ENCODE measurements around the gene SFXN5. TPM values are rescaled to one million over a fixed set of nuclear protein-coding genes. Genes with fewer than 3 reads are reported as not detected.
"Not testable (repeated sequence)": the region's sequence is repeated elsewhere in the genome, so short reads cannot be mapped to it uniquely, and the experiment has no call there.

Gene SFXN5
- total RNA-seq, 1 donor from 2014 or later: 11.1 TPM

- DNase-seq (ENCODE audit: low read depth, low spot score): no peak
Observed at GRCh38 chr2:73101626-73102256, 30.2 kb upstream of the SFXN5 start.

GRCh38 chr2:73100956-73101355 lies 29.4 kb upstream of the SFXN5 start:
- DNase-seq (ENCODE audit: low read depth, low spot score): no peak

- DNase-seq (ENCODE audit: low read depth, low spot score): no peak
Observed at GRCh38 chr2:73099486-73099885, 28.0 kb upstream of the SFXN5 start.

GRCh38 chr2:73095910-73096309 lies 24.4 kb upstream of the SFXN5 start:
- no peak for DNase-seq (ENCODE audit: low read depth, low spot score)

- DNase-seq (ENCODE audit: low read depth, low spot score): not testable (repeated sequence)
Observed at GRCh38 chr2:73093601-73094218, 22.2 kb upstream of the SFXN5 start.

- DNase-seq (ENCODE audit: low read depth, low spot score): no peak
Observed at GRCh38 chr2:73092146-73092783, 20.8 kb upstream of the SFXN5 start.

- no peak for DNase-seq (ENCODE audit: low read depth, low spot score)
Observed at GRCh38 chr2:73091696-73092095, 20.2 kb upstream of the SFXN5 start.

- DNase-seq (ENCODE audit: low read depth, low spot score): no peak
Observed at GRCh38 chr2:73091164-73091563, 19.7 kb upstream of the SFXN5 start.

GRCh38 chr2:73089270-73090030 lies 17.9 kb upstream of the SFXN5 start:
- peak; percentile 60 for DNase-seq (ENCODE audit: low read depth, low spot score)

- no peak for DNase-seq (ENCODE audit: low read depth, low spot score)
Observed at GRCh38 chr2:73088703-73089102, 17.2 kb upstream of the SFXN5 start.

- no peak for DNase-seq (ENCODE audit: low read depth, low spot score)
Observed at GRCh38 chr2:73088211-73088610, 16.7 kb upstream of the SFXN5 start.

- no peak for DNase-seq (ENCODE audit: low read depth, low spot score)
Observed at GRCh38 chr2:73087311-73087710, 15.8 kb upstream of the SFXN5 start.

- peak; percentile 35 for DNase-seq (ENCODE audit: low read depth, low spot score)
Observed at GRCh38 chr2:73085691-73086090, 14.2 kb upstream of the SFXN5 start.

GRCh38 chr2:73084971-73085370 lies 13.5 kb upstream of the SFXN5 start:
- DNase-seq (ENCODE audit: low read depth, low spot score): no peak

GRCh38 chr2:73083886-73084800 lies 12.6 kb upstream of the SFXN5 start:
- peak; percentile 22 for DNase-seq (ENCODE audit: low read depth, low spot score)

GRCh38 chr2:73082523-73083410 lies 11.3 kb upstream of the SFXN5 start:
- no peak for DNase-seq (ENCODE audit: low read depth, low spot score)

GRCh38 chr2:73081181-73081671 lies 9.7 kb upstream of the SFXN5 start:
- no peak for DNase-seq (ENCODE audit: low read depth, low spot score)

- DNase-seq (ENCODE audit: low read depth, low spot score): no peak
Observed at GRCh38 chr2:73080321-73081131, 9.0 kb upstream of the SFXN5 start.

GRCh38 chr2:73079636-73080035 lies 8.1 kb upstream of the SFXN5 start:
- DNase-seq (ENCODE audit: low read depth, low spot score): no peak

Measured in pulmonary artery endothelial cell (primary cell).